ENCODE data around the gene SMG6. TPM values are rescaled to one million over a fixed set of nuclear protein-coding genes. Genes with fewer than 3 reads are reported as not detected.

The SMG6 gene
- total and polyA plus RNA-seq, 8 donors, result 8.4 to 19.8 (median 12.1) TPM

- Histone ChIP-seq H3K9me3 (no peaks in the 10 kb centered on the region), H3K27ac (no peak overlapping the region), H3K27me3 (no peaks in the 10 kb centered on the region), H3K4me1 (no peaks in the 10 kb centered on the region), H3K4me3 (no peak overlapping the region), H3K36me3 (peaks cover 0 to 3% (median 0%) of the 10 kb centered on the region in 3 donors)
- FAIRE-seq (no peak), ATAC-seq (no peak), DNase-seq (no peak)
- TF ChIP-seq CTCF (IDR thresholded peaks at IDR 0.05), result no peak
- intact Hi-C loops (cut with DNase I), result no loop called here
- 93 to 94% methylated on average over 7 of the region's 7 CpGs for WGBS, 2 donors
These were observed 145.2 kb downstream of the SMG6 start for GRCh38 chr17:2158396-2158780.

- H3K4me3 ChIP-seq, result no peak overlapping the region
- H3K27me3 ChIP-seq, result no peaks in the 10 kb centered on the region
- H3K9me3 ChIP-seq, result no peaks in the 10 kb centered on the region
- ATAC-seq (peak in 3 of 4 donors; percentile 30 to 83 (median 81)), DNase-seq (no peak), FAIRE-seq (no peak)
- WGBS, 2 donors, result 75 to 78% methylated on average over 3 of the region's 3 CpGs
- no peaks in the 10 kb centered on the region for H3K36me3 ChIP-seq
- no peak for TF ChIP-seq CTCF (IDR thresholded peaks at IDR 0.05)
- H3K27ac ChIP-seq, result no peak overlapping the region
- no peaks in the 10 kb centered on the region for H3K4me1 ChIP-seq
- intact Hi-C loops (cut with DNase I), result no loop called here
These were observed 145.8 kb downstream of the SMG6 start for GRCh38 chr17:2157675-2158395.

DNA sequence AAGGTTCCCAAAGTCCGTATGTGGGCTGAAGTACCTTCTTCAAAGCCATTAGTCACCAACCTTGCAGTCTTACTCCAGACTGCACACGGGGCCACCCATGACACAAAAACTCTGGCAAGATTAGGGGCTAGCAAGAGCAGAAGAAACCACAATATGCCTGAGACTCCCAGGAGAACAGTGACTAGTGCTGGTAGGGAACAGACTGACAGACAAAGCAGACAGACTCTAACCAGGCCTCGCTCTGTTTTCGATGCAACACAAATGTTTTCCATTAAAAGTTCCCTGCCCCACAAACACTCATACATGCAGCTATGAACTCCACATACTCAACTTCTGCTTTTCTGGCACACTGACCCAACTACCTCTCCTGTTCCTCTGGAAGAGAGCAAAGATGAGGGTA, 146.5 kb downstream of the SMG6 start:
- no peak overlapping the region for H3K4me3 ChIP-seq
- H3K27ac ChIP-seq, result no peak overlapping the region
- intact Hi-C loops (cut with DNase I), result no loop called here
- DNase-seq (no peak), ATAC-seq (peak in 3 of 4 donors; percentile 53 to 71 (median 56)), FAIRE-seq (no peak)
- H3K4me1 ChIP-seq, result no peaks in the 10 kb centered on the region
- H3K27me3 ChIP-seq, result no peaks in the 10 kb centered on the region
- H3K9me3 ChIP-seq, result no peaks in the 10 kb centered on the region
- 70 to 86% methylated on average over 4 of the region's 4 CpGs for WGBS, 2 donors
- no peak for TF ChIP-seq CTCF (IDR thresholded peaks at IDR 0.05)
- H3K36me3 ChIP-seq, result no peaks in the 10 kb centered on the region

DNA sequence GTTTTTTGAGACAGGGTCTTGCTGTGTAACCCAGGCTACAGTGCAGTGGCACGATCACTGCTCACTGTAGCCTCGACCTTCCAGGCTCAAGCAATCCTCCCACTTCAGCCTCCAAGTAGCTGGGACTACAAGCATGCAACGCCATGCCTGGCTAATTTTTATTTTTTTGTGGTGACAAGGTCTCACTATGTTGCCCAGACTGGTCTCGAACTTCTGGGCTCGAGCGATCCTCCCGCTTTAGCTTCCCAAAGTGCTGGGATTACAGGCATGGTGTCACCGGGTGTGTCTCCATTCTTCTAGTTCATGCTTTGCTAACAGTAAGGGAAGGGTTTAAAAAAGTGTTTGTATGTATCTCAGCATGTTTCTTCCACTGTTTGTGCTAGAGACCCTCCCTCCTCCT, 146.9 kb downstream of the SMG6 start:
- no peaks in the 10 kb centered on the region for H3K4me1 ChIP-seq
- intact Hi-C loops (cut with DNase I), result no loop called here
- no peaks in the 10 kb centered on the region for H3K36me3 ChIP-seq
- no peak for TF ChIP-seq CTCF (IDR thresholded peaks at IDR 0.05)
- H3K4me3 ChIP-seq, result no peak overlapping the region
- ATAC-seq (no peak), FAIRE-seq (no peak), DNase-seq (peak in 1 of 6 donors; percentile 15)
- 91 to 94% methylated on average over 8 of the region's 8 CpGs for WGBS, 2 donors
- no peaks in the 10 kb centered on the region for H3K9me3 ChIP-seq
- H3K27ac ChIP-seq, result no peak overlapping the region
- H3K27me3 ChIP-seq, result no peaks in the 10 kb centered on the region

DNA sequence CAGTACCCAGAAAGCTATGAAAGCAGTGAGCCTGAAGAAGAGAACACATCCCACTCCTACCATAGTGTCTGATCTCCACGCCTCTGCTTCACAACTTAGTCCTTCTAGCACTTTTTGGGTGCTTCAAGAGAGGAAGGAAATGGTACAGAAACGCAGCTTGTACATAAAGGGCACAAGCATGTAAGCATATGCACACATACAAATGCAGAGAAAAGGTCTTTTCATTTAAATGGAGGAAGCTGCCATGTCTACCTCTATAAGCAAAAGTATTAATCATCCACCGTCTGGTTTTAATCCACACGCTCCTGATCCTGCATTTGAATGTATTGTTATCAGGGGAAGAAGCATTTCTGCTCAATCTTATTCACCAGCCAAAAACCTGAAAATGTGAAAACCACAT, 148.0 kb downstream of the SMG6 start:
- Histone ChIP-seq H3K27ac (no peak overlapping the region), H3K4me3 (no peak overlapping the region), H3K27me3 (no peaks in the 10 kb centered on the region), H3K4me1 (no peaks in the 10 kb centered on the region), H3K9me3 (no peaks in the 10 kb centered on the region), H3K36me3 (no peaks in the 10 kb centered on the region)
- DNase-seq (no peak), FAIRE-seq (no peak), ATAC-seq (no peak)
- intact Hi-C loops (cut with DNase I), result no loop called here
- no peak for TF ChIP-seq CTCF (IDR thresholded peaks at IDR 0.05)
- 87 to 89% methylated on average over 4 of the region's 4 CpGs for WGBS, 2 donors
